ENCODE data around the gene PEMT.

Gene PEMT

DNA sequence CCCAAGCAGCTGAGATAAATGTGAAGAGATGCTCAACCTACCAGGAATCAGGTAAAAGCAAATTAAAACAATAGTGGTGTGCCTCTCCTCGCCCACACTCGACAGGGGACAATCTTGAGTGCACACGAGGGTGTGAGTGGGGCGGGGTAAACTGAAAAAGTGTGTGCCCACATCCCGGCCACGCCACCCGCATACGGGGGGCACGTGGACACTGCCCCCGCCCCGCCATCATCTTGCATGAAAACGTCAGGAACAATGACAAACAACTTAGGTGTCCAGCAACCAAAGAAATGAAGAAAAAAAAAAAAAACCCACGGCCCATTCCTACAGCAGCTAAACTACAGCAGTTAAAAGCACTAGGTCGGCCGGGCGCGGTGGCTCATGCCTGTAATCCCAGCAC is 14.1 kb downstream of the PEMT start:
- DNase-seq (ENCODE audit: low read depth), result no peak
- TF ChIP-seq, protein P1, sequence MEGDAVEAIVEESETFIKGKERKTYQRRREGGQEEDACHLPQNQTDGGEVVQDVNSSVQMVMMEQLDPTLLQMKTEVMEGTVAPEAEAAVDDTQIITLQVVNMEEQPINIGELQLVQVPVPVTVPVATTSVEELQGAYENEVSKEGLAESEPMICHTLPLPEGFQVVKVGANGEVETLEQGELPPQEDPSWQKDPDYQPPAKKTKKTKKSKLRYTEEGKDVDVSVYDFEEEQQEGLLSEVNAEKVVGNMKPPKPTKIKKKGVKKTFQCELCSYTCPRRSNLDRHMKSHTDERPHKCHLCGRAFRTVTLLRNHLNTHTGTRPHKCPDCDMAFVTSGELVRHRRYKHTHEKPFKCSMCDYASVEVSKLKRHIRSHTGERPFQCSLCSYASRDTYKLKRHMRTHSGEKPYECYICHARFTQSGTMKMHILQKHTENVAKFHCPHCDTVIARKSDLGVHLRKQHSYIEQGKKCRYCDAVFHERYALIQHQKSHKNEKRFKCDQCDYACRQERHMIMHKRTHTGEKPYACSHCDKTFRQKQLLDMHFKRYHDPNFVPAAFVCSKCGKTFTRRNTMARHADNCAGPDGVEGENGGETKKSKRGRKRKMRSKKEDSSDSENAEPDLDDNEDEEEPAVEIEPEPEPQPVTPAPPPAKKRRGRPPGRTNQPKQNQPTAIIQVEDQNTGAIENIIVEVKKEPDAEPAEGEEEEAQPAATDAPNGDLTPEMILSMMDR (IDR thresholded peaks at IDR 0.05; ENCODE audit: insufficient read depth, low read depth, low read length, missing control alignments), result no peak
- H3K4me3 ChIP-seq (ENCODE audit: low read depth, low read length), result no peak overlapping the region

DNA sequence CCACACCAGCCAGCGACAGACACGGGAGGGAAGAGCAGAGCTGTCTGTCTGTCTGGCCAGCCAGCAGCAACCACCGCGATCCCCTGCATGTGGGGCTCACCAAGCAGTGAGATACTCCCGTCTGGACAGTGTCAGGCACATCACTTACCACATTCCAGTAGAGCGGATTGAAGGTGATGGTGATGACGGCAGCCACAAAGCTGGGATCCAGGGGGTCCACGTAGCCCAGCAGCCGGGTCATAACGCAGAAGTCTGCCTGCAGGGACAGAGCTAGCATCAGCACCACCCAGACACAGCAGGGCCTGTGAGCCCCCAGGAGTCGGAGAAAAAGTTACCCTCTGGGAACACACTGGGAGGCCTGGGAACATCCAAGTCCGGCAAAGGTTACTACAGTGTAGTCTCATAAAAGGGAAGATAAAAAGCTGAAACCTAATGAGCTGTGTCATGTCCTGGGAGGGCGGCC is 14.7 kb downstream of the PEMT start:
- TF ChIP-seq, protein P1 (IDR thresholded peaks at IDR 0.05; ENCODE audit: insufficient read depth, low read depth, low read length, missing control alignments), result no peak
- no peak for DNase-seq (ENCODE audit: low read depth)
- no peak overlapping the region for H3K4me3 ChIP-seq (ENCODE audit: low read depth, low read length)

DNA sequence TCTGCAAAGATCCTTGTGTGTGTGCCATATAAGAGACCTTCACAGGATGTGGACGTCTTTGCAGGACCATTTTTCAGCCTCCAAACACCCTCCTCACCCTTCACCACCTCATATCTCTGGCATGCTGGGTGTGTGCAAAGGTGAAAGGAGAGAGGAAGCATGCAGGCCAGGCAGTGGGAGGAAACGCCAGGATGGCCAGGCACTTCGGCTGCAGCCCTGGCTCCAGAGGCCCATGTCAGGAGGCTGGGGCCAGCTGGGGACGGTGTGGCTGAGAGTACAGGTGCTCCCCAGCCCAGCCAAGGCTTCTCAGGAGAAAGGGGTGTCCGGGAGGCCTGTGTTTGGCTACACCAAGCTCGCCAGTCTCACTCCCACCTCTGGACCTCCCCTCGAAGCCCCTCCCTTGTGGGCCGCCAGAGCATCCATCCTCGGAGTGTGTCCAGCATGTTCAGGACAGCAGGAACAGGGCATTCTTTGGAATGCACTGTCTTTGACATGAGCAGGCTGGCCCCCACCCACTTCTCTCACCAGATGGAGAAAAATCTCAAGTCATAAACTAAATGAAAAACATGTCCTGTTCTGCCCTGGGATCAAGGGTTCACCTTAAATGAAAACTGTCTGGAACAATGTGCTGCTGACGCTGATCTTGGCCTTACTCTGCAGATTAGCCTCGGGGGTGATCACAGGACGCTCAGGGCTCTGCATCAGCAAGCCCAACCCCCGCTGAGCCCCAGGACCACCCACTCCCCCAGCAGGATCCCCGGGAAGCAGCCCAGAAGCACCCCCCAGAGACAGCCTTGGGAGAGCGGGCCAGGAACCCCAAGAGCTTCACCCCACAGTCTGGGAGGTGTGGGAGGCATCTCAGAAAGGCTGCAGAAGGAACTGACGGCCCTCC is 15.9 kb downstream of the PEMT start:
- TF ChIP-seq, protein P1 (IDR thresholded peaks at IDR 0.05; ENCODE audit: insufficient read depth, low read depth, low read length, missing control alignments), result no peak
- no peak for DNase-seq (ENCODE audit: low read depth)
- no peak overlapping the region for H3K4me3 ChIP-seq (ENCODE audit: low read depth, low read length)

GRCh38 chr17:17573912-17574311 is 17.6 kb downstream of the PEMT start:
- DNase-seq (ENCODE audit: low read depth), result no peak
- no peak overlapping the region for H3K4me3 ChIP-seq (ENCODE audit: low read depth, low read length)
- TF ChIP-seq, protein P1 (IDR thresholded peaks at IDR 0.05; ENCODE audit: insufficient read depth, low read depth, low read length, missing control alignments), result no peak

DNA sequence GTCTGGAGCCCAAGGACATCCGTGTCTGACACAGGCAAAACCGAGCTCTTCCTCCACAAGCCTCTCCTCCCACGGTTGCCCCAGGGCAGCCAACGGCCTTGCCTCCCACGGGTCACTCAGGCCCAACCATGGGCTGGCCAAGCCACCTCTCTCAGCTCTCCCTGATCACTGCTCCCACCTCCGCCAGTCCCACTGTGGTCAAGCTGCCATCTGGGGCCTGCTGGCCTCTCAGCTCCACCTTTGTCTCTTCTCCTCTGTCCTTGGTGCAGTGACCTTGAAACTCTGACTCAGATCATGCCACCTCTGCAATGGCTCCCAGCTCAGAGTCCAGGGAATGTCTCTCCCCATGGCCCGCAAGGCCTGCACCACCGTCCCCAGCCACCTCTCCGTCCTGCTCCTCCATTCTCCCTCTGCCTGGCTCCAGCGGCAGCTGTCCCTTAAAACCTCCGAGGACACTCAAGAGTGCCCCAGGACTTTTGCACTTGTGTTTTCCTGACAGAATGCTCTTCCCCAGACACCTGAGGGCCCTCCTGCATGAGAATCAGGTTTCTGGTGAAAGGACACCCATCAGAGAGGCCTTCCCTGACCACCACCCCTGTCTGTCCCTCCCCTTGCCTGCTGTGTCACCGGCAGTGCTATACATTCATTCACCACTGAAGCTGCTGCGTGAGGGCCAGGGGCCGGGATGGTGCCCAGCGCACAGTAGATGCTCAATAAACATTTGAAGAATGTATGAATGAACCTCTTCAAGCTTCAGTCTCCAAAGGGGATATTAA is 19.3 kb downstream of the PEMT start:
- no peak overlapping the region for H3K4me3 ChIP-seq (ENCODE audit: low read depth, low read length)
- DNase-seq (ENCODE audit: low read depth), result no peak
- TF ChIP-seq, protein P1 (IDR thresholded peaks at IDR 0.05; ENCODE audit: insufficient read depth, low read depth, low read length, missing control alignments), result no peak

DNA sequence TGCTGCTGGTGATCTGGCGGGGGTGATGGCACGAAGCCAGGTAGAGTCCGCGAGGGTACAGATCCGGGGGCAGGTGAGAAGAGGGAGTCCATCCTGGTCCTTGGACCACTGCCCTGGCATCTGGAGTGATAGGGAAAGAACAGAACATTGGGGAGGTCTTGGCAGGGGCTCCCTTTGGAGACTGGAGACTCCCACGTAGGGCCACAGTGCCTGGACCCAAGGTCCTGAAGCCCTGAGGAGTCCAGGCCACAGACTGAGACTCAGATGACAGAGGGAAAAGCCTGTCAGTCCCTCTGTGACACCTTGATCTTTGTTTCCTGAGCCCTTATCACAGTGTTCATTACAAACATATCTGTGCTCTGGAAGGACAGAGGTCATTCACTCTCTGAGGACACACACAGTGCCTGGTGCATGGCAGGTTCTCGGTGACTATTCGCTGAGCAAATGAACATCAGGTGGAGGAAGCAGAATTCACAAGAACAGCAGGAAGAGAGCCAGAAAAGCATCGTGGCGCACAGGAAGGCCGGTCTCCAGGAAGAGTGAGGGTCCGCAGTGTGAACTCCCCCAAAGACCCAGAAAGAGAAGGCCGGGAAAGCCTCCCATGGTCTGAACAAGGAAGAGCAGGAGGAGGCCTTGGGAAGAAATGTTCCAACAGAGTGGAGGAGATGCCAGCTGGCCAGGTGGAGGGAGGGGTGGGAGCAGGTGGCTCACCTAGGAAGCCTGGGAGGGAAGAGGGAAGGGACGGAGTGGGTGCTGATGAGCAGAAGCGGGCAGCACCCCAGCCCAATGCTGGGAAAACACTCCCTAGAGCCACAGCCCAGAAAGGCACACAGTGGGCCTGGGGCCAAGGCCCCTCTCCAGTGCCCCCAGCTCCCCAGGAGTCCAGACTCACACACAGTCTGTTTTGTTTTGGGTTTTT is 20.5 kb downstream of the PEMT start:
- no peak overlapping the region for H3K4me3 ChIP-seq (ENCODE audit: low read depth, low read length)
- no peak for DNase-seq (ENCODE audit: low read depth)
- TF ChIP-seq, protein P1 (IDR thresholded peaks at IDR 0.05; ENCODE audit: insufficient read depth, low read depth, low read length, missing control alignments), result no peak

Data from GM12865 (cell line).